Measurements from ENCODE around the gene DRD2. TPM values are rescaled to one million over a fixed set of nuclear protein-coding genes. Genes with fewer than 3 reads are reported as not detected.

The DRD2 gene
- polyA plus RNA-seq, 3 donors = 0.07 to 0.15 TPM; not detected in 1

Other genes with a start within 250 kb of the DRD2 start
- 1 to 10 TPM; 3.0 to 5.2 (median 4.9) TPM for gene TTC12, start 160.8 kb downstream of the DRD2 start, polyA plus RNA-seq
- 1 to 10 TPM in 1 of 3 donors, under 1 TPM in 2; 0.12 to 1.1 (median 0.12) TPM for gene ANKK1, start 87.6 kb downstream of the DRD2 start, polyA plus RNA-seq
- gene TMPRSS5, start 230.9 kb upstream of the DRD2 start, polyA plus RNA-seq = 1 to 10 TPM in 2 of 3 donors, under 1 TPM in 1; 0.37 to 2.0 (median 1.7) TPM